Parathyroid adenoma (tissue), 2 donors: Measurements from ENCODE around the gene SPAG6.

ENCODE experiments used
- H2AFZ ChIP-seq: fragments of 300-600 bp; sonication (generic); one replicate; pipeline ENCODE4 v1.7.0; 2017; ENCODE audit warnings: antibody characterized with exemption, mild to moderate bottlenecking
- H3K27ac ChIP-seq: fragments of 300-600 bp; sonication (generic); one replicate; pipeline ENCODE4 v1.7.0; 2017
- H3K27me3 ChIP-seq: fragments of 300-600 bp; sonication (generic); one replicate; pipeline ENCODE4 v1.7.0; 2017; ENCODE audit warnings: low read length; ENCODE audit not compliant: control insufficient read depth, insufficient read depth
- H3K36me3 ChIP-seq: fragments of 300-600 bp; sonication (generic); one replicate; pipeline ENCODE4 v1.7.0; 2017; ENCODE audit warnings: low read length; ENCODE audit not compliant: control insufficient read depth, insufficient read depth
- H3K4me1 ChIP-seq: fragments of 300-600 bp; sonication (generic); one replicate; pipeline ENCODE4 v1.7.0; 2017; ENCODE audit warnings: control low read depth
- H3K4me2 ChIP-seq: fragments of 300-600 bp; sonication (generic); one replicate; pipeline ENCODE4 v1.7.0; 2017; ENCODE audit warnings: low read length
- H3K4me3 ChIP-seq: fragments of 300-600 bp; sonication (generic); one replicate; pipeline ENCODE4 v1.7.0; 2017; ENCODE audit warnings: low read depth, low read length
- H3K79me2 ChIP-seq: fragments of 300-600 bp; sonication (generic); one replicate; pipeline ENCODE4 v1.7.0; 2017; ENCODE audit warnings: control low read depth
- H3K9ac ChIP-seq: fragments of 300-600 bp; sonication (generic); one replicate; pipeline ENCODE4 v1.7.0; 2017; ENCODE audit warnings: mild to moderate bottlenecking
- H3K9me3 ChIP-seq: fragments of 300-600 bp; sonication (generic); one replicate; pipeline ENCODE4 v1.7.0; 2017; ENCODE audit warnings: low read length; ENCODE audit not compliant: control insufficient read depth
- CTCF ChIP-seq: fragments of 300-600 bp; sonication (generic); IDR thresholded peaks from one replicate; pipeline ENCODE4 v1.7.0; 2017; ENCODE audit warnings: antibody characterized with exemption, mild to moderate bottlenecking
- donor health status: primary hyperparathyroidism.

SPAG6 gene

GRCh38 chr10:22372917-22373316, 27.6 kb downstream of the SPAG6 start:
- Histone ChIP-seq H3K4me3 (no peak overlapping the region), H3K9ac (no peak overlapping the region), H3K27ac (no peak overlapping the region), H3K27me3 (no peaks in the 10 kb centered on the region), H3K36me3 (no peaks in the 10 kb centered on the region), H3K4me1 (no peaks in the 10 kb centered on the region), H2AFZ (no peak overlapping the region), H3K4me2 (no peak overlapping the region), H3K79me2 (no peaks in the 10 kb centered on the region), H3K9me3 (no peaks in the 10 kb centered on the region)
- TF ChIP-seq CTCF: no peak

DNA sequence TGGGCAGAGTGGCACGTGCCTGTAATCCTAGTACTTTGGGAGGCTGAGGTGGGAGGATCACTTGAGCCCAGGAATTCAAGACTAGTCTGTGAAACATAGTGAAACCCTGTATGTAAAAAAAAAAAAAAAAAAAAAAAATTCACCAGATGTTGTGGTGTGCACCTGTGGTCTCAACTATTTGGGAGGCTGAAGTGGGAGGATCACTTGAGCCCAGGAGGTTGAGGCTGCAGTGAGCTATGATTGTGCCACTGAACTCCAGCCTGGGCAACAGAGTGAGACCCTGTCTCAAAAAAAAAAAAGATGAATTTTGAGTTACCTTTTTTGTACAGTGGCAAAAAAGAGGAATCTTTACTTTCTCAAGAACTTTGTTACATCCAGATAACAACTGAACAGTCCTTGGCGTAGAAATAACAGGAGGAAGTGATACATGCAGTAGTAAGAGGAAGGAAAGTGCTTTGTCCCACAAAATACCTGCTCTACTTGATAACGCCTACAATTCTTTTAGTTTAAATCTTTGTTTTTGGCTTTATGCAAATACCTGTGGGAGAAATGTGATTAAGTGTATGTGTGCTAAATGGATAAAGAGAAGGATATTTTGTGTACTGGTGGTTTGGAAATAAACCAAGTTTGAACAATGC, 29.3 kb downstream of the SPAG6 start:
- no peaks in the 10 kb centered on the region for H3K27me3 ChIP-seq
- no peaks in the 10 kb centered on the region for H3K4me1 ChIP-seq
- TF ChIP-seq CTCF: no peak
- H3K9ac ChIP-seq: no peak overlapping the region
- H3K9me3 ChIP-seq: no peaks in the 10 kb centered on the region
- H3K27ac ChIP-seq: no peak overlapping the region
- H3K36me3 ChIP-seq: no peaks in the 10 kb centered on the region
- no peak overlapping the region for H3K4me3 ChIP-seq
- H3K79me2 ChIP-seq: no peaks in the 10 kb centered on the region
- H3K4me2 ChIP-seq: no peak overlapping the region
- H2AFZ ChIP-seq: no peak overlapping the region

GRCh38 chr10:22379059-22379458, 33.8 kb downstream of the SPAG6 start:
- Histone ChIP-seq H2AFZ (no peak overlapping the region), H3K9ac (no peak overlapping the region), H3K36me3 (no peaks in the 10 kb centered on the region), H3K4me2 (no peak overlapping the region), H3K9me3 (no peaks in the 10 kb centered on the region), H3K27ac (no peak overlapping the region), H3K4me3 (no peak overlapping the region), H3K79me2 (no peaks in the 10 kb centered on the region), H3K27me3 (no peaks in the 10 kb centered on the region), H3K4me1 (no peaks in the 10 kb centered on the region)
- no peak for TF ChIP-seq CTCF

GRCh38 chr10:22381262-22381661, 36.0 kb downstream of the SPAG6 start:
- Histone ChIP-seq H3K27ac (no peak overlapping the region), H3K36me3 (no peaks in the 10 kb centered on the region)

More at GRCh38 chr10:22381262-22381661, 36.0 kb downstream of the SPAG6 start:
- Histone ChIP-seq H3K9me3 (no peaks in the 10 kb centered on the region), H2AFZ (no peak overlapping the region), H3K27me3 (no peaks in the 10 kb centered on the region), H3K4me1 (no peaks in the 10 kb centered on the region), H3K9ac (no peak overlapping the region), H3K79me2 (no peaks in the 10 kb centered on the region), H3K4me3 (no peak overlapping the region), H3K4me2 (no peak overlapping the region)
- no peak for TF ChIP-seq CTCF
